ENCODE results near the gene COL5A1. TPM values are rescaled to one million over a fixed set of nuclear protein-coding genes. Genes with fewer than 3 reads are reported as not detected.

The COL5A1 gene
- total RNA-seq, 4 donors from 2014 or later: 14.0 to 23.9 (median 19.2) TPM

- TF ChIP-seq CTCF (IDR thresholded peaks at IDR 0.05; ENCODE audit: low read depth): no peak
Measured at GRCh38 chr9:134789168-134789567, 147.6 kb downstream of the COL5A1 start.

GRCh38 chr9:134791009-134791408 lies 149.4 kb downstream of the COL5A1 start:
- no peak for TF ChIP-seq CTCF (IDR thresholded peaks at IDR 0.05; ENCODE audit: low read depth)

GRCh38 chr9:134792627-134793026 lies 151.0 kb downstream of the COL5A1 start:
- TF ChIP-seq CTCF (IDR thresholded peaks at IDR 0.05; ENCODE audit: low read depth): no peak

GRCh38 chr9:134793288-134794188 lies 151.9 kb downstream of the COL5A1 start:
- no peak for TF ChIP-seq CTCF (IDR thresholded peaks at IDR 0.05; ENCODE audit: low read depth)

GRCh38 chr9:134794663-134795370 lies 153.2 kb downstream of the COL5A1 start:
- no peak for TF ChIP-seq CTCF (IDR thresholded peaks at IDR 0.05; ENCODE audit: low read depth)

GRCh38 chr9:134795446-134795845 lies 153.8 kb downstream of the COL5A1 start:
- TF ChIP-seq CTCF (IDR thresholded peaks at IDR 0.05; ENCODE audit: low read depth): no peak

- TF ChIP-seq CTCF (IDR thresholded peaks at IDR 0.05; ENCODE audit: low read depth): no peak
Measured at GRCh38 chr9:134796882-134797281, 155.3 kb downstream of the COL5A1 start.

Data from subcutaneous adipose tissue (tissue), 4 donors.